SKM-1 (cell line): ENCODE results near the gene VSTM2L.
"Not testable (repeated sequence)": the region's sequence is repeated elsewhere in the genome, so short reads cannot be mapped to it uniquely, and the experiment has no call there.

Experiments used
- DNase-seq: peaks from one replicate; lab custom pipeline; 2025; ENCODE audit not compliant: unreplicated experiment; lab: John Stamatoyannopoulos, UW

VSTM2L gene

GRCh38 chr20:37961066-37961465, 58.1 kb downstream of the VSTM2L start:
- no peak for DNase-seq

- not testable (repeated sequence) for DNase-seq
These were observed 60.6 kb downstream of the VSTM2L start for GRCh38 chr20:37963483-37963882.

GRCh38 chr20:37968841-37969401, 66.0 kb downstream of the VSTM2L start:
- DNase-seq: no peak

- no peak for DNase-seq
These were observed 67.3 kb downstream of the VSTM2L start for GRCh38 chr20:37969949-37970855.

GRCh38 chr20:37970856-37971245, 67.9 kb downstream of the VSTM2L start:
- DNase-seq: no peak

- DNase-seq: no peak
These were observed 68.7 kb downstream of the VSTM2L start for GRCh38 chr20:37971561-37972127.

- DNase-seq: no peak
These were observed 69.5 kb downstream of the VSTM2L start for GRCh38 chr20:37972256-37973058.

GRCh38 chr20:37973059-37973910, 70.4 kb downstream of the VSTM2L start:
- DNase-seq: no peak

- DNase-seq: no peak
These were observed 74.0 kb downstream of the VSTM2L start for GRCh38 chr20:37976887-37977286.

- no peak for DNase-seq
These were observed 74.4 kb downstream of the VSTM2L start for GRCh38 chr20:37977338-37977737.

- no peak for DNase-seq
These were observed 74.9 kb downstream of the VSTM2L start for GRCh38 chr20:37977786-37978185.

GRCh38 chr20:37979021-37979985, 76.4 kb downstream of the VSTM2L start:
- no peak for DNase-seq

GRCh38 chr20:37980383-37980782, 77.5 kb downstream of the VSTM2L start:
- no peak for DNase-seq

GRCh38 chr20:37980876-37981275, 77.9 kb downstream of the VSTM2L start:
- DNase-seq: no peak

- no peak for DNase-seq
These were observed 78.6 kb downstream of the VSTM2L start for GRCh38 chr20:37981568-37981967.

- no peak for DNase-seq
These were observed 80.4 kb downstream of the VSTM2L start for GRCh38 chr20:37983286-37983685.

- no peak for DNase-seq
These were observed 81.3 kb downstream of the VSTM2L start for GRCh38 chr20:37984018-37984785.

- no peak for DNase-seq
These were observed 83.3 kb downstream of the VSTM2L start for GRCh38 chr20:37986044-37986858.
